GM19023 (cell line): Measurements from ENCODE around the gene CLASP2.

Experiments used
- ATAC-seq: cut with Tn5 transposase; IDR thresholded peaks from one replicate; pipeline ENCODE4 v1.9.1; 2021; ENCODE audit warnings: mild to moderate bottlenecking, moderate library complexity; ENCODE audit not compliant: unreplicated experiment

The CLASP2 gene

DNA sequence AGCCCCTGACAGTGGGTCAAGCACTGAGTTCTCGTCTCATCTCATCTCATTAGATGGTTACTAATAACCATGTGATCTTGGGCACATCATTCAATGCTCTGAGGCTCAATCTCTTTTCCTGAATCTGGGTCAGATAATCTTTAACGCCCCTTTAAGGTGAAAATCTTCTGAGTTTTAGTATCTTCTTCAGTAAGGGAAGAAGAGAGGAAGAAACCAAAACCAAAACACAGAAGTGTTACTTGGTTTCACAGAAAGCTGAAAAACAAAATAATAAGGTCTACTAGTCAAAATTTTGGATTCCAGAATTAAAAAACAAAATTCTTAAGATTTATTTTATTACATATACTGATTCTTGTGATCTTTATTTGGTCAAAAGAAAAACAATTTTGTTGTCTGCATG lies 78.2 kb downstream of the CLASP2 start:
- no peak for ATAC-seq

DNA sequence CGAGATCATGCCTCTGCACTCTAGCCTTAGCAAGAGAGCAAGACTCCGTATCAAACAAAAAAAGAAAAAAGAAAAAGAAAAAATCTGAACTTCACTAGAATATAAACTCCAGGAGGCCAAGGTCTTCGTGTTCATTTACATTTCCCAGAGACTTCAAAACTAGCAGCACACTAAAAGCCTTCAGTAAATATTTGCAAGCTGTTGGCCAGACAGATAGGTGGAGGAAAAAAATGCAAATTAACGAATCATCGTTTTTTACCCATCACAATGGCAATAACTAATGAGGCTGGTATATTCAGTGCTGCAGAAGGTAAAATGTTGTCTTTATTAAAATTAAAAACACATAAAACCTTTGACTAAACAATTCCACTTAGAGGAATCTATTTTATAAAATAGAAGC lies 80.6 kb downstream of the CLASP2 start:
- no peak for ATAC-seq

DNA sequence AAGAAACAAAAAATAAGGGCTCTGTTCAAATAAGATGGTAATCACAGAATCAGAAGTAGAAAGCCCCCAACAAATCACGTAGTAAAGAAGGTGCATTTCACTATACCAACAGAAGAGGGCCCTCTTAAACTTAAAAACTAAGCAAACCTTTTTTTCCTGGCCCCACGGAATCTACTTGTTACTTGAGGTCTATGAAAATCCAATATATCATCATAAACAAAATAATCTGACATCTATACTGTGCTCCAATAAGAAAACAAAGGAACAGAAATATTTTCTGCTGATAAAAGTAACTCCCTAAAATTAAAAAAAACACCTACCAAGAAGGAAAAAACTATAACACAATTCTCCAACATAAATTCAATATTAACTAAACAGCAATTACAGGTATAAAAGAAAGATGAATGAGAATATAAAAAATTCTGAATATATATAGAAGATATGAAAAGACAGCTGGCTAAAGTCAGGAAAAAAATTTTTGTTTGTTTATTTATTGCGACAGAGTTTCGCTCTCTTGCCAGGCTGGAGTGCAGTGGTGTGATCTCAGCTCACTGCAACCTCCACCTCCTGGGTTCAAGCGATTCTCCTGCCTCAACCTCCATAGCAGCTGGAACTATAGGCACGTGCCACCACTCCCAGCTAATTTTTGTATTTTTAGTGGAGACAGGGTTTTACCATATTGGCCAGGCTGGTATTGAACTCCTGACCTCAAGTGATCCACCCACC lies 81.8 kb downstream of the CLASP2 start:
- no peak for ATAC-seq

DNA sequence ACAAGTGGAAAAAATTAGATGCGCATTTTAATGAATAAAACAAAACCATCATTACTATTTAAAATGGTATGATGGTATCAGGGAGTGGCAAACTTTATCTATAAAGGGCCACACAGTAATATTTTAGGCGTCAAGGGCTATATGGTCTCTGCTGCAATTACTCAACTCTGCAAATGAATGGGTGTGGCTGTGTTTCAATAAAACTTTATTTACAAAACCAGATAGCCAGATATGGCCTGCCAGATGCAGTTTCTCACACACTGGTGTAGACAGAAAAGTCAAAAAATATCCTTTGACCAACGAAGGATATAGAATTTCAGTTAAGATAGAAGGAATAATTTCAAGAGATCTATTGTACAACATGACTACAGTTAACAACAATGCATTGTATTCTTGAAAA lies 83.8 kb downstream of the CLASP2 start:
- no peak for ATAC-seq

DNA sequence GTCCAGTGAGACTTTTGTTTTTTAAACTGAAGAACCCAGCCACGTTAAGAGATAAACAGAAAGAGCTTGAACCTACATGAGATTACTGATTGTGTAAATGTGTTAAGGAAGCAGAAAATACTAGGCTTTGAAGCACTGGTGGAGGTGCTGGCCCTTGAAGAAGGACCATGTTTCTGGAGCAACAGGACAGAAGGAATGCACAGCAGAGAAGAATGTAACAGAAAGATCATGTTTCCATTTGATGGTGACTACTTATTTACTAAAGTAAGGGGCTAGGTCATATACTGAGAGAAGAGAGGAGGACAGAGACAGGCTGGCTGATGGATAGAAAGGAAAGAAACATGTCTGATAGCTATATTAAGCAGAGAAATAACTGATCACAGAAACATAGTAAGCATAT lies 88.8 kb downstream of the CLASP2 start:
- no peak for ATAC-seq

DNA sequence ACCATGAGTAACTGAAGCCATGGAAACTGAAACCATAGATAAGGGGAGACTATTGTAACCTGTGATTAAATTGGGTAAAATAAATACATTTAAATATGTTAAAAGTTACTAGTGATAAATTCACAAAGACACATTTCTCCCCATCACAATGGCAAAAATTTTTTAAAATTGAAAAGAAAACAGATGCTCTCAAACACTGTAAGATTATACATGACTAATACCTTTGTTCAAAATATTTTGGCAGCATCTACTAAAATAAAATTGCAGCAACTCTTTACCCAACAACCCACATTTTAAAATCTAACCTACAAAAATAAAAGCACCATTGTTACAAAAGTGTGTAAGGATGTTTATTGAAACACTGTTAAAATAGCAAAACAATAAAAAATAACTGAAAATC lies 93.3 kb downstream of the CLASP2 start:
- ATAC-seq = no peak

DNA sequence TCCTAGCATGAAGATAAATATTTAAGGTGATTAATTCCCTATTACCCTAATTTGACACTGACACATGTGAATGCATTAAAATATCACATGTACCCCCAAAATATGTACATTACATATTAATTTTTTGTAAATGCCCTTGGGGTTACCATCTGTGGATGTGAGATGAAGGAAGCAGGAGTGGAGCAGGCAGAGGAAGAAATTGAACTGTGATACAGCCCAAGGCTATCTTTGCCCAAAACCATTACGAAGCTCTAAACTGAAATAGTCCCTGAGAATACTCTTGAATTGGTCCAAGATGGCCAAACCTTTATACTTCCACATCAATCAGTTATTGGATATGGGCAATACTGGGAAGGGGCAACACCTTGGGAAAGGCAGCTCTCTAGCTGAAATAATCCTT lies 105.0 kb downstream of the CLASP2 start:
- no peak for ATAC-seq

DNA sequence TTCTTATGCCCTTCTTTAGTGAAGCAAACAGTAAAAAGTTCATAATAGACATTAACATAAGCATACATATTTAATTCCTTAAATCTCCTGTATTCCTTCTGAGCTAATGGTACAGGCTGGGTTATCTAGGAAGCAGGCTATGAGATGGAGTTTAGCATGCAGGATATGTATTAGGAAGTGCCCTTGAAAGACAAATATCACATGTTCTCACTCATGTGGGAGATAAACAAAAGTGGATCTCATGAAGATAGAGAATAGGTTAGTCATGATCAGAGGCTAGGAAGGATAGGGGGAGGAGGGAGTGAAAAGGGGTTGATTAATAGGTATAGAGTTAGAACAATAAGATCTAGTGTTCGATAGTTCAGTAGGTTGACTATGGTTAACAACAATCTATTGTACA lies 105.4 kb downstream of the CLASP2 start:
- ATAC-seq = no peak

DNA sequence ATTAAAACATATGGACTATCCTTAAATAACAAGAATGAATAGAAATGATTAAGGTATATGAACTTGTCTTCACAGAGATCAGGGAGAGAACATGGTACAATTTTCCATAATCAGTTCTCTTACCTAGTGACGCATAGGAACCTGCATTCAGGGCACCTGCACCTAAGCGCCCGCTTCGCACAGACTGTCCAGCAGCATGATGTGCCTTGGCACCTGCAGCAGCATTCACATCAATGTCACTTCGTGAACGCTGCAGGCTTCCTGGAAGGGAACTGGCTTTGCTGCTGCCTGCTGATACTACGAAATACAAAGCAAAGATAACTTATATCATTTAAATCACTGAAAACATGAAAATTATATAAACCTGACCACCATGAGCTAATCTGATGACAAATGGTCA lies 115.2 kb downstream of the CLASP2 start:
- no peak for ATAC-seq

DNA sequence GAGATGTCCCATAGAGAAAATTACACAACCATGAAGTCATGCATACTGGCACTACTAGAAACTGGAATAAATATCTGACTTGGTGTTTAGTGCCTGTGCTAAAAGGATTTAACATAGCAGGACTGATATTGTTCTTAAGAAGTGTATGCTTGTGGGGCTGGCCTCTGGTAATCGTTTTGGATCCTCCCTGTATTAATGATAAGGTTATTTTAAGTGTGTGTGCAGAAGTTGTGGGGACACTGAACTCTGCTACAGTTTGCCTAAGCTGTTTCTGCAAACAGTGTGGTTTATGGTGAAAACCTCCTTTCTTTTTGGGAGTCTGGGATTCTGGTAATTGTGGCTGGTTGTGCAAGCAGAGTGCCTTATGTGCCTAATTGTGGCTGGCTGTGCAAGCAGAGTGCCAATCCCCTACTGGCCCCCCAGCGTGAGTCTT lies 120.8 kb downstream of the CLASP2 start:
- ATAC-seq = no peak

DNA sequence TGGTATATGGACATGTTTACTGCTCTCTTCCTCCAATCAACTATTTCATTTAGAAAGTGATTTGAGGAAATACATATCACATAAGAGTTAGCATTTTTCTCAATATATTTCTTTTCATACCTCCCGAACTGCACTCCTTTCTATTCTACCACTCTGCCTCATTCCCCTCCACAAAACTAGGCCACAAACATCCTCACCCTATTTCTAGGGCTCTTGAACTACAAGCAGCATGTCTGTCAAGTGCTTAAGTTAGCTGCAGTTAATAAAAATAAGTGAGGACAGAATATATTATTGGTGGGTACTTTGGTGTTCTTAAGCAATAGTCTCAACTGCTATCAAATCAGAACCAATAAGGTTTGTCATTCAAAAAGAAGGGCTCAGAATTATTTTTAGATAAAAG lies 125.1 kb downstream of the CLASP2 start:
- ATAC-seq = no peak

DNA sequence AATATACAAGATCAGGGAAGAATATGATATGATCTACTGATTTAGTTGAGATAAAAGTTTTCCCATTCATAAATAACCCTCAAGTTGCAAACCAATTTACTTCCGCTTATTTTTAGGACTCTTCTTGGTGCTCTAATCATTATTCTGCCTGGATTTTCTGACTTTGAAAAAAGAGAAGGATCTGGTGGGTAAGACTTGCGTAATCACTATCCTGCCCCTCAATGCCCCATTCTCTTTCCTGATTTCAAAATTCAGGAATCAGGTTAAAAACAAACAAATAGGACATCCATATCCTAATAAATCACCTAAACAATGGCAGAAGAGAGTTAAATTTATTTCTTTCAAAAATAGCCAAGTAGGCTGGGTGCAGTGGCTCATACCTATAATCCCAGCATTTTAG lies 127.5 kb downstream of the CLASP2 start:
- no peak for ATAC-seq

DNA sequence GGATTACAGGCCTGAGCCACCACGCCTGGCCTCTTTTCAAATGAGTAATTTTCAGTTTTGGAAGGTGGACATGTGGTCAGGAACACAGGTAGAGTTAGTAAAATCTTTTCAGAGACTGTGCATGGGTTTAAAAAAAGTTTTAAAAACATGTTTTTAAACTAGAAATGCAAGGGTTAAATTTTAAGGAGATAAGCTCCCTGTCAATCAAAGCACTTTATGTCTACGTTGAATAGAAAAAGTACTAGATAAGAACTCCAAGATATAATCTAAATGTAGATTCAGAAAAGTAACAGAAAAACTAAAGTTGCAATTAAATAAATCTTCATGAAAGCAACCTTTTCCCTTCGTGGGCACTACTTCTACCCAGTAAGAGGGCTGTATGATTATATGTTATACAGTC lies 131.7 kb downstream of the CLASP2 start:
- ATAC-seq = no peak

DNA sequence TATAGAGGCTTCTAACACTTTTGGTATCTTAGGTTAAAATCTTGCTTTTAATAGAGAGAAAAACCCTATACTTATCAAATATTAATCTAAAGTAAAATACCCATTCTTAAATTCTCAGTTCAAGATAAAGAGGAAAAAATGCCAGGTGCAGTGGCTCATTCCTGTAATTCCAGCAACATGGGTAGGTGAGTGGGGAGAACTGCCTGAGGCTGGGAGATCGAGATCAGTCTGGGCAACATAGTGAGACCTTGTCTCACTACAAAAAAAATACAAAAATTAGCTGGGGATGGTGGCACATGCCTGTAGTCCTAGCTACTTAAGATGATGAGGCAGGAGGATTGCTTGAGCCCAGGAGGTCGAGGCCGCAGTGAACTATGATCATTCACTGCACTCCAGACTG lies 135.8 kb downstream of the CLASP2 start:
- ATAC-seq = no peak

DNA sequence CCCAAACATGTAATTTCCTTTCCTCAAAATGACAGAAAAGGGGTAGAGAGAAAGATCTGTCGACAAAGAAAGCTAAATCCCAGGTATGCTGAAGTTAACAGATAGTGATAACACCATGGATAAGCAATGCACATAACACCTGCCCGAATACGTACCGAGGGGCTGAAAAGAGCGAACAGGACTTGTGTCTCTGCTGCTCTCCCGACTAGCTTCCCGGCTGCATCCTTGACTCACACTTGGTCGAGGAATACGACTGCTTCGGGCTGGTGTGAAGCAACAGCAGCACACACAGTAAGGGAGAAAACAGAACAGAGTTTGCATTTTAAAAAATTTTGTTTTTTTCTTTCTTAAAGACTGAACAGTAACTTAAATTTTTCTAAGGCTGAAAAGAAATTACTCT lies 136.4 kb downstream of the CLASP2 start:
- ATAC-seq = no peak

DNA sequence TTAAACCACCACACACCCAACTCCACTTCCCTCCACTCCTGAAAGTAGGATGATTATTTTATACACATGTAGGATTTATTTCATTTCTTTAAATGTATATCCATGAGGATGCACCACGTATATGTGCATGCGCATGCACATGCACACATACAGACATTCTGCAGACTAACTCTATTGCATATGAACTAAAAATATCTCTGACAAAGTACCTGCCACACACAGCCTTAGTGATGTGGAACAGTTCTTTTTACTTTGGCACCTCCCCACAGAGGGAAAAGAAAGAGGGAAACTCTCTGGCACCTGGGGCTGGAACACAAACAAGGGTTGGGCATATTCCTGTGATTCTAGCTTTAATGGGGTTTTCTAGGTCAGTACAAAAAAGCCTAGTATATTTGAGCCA lies 138.2 kb downstream of the CLASP2 start:
- ATAC-seq = no peak

DNA sequence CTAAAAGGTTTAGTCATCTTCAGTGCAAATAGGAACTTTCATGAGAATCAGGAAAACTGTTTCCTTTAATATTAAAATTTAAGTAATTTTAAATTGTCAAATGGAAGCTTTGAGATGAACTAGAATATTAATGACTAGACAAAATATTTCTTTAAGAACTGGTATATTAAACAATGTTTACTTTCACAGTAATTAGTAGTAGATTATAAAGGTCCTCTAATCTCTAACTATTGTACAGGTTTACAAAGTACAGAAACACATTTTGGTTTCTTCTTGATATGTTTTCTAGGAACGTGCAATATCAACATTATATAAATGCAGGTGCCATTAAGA lies 138.9 kb downstream of the CLASP2 start:
- ATAC-seq = no peak

DNA sequence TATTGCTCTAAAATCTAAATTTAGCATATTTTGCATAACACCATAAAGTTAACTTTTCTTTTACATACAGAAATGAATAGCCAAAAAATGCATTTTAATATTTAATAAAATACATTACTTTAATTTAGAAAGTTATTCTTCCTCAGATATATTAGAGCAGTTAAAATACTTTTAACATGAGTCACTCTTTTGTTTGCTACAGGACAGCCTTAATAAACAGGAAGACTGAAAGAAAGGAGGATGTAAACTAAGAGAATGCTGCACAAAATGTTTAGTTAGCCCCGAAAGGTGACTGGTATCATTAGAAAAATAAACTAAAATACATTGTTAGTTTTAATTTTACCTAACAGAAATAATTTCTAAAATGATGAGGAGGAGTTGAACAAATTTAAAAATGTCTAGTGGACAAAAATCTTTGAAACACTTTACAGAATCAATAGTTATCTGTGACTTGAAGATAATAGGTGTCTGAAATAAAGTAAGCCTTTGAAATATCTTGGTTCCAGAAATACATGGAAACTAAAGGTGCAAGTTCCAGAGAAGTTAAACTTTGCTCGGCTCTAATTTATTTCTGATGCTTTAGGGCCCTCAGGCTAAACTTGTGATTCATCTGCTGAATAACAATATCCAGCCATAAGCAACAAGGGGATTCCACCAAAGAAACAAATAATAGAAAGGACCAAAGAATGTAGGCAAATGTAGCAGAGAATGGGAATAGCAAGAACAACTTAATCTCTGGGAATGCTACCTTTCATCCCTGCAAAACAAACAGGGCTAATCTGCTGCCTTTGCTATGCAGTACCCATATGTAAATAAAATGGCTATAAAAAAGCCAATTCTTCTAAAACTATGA lies 139.5 kb downstream of the CLASP2 start:
- no peak for ATAC-seq

DNA sequence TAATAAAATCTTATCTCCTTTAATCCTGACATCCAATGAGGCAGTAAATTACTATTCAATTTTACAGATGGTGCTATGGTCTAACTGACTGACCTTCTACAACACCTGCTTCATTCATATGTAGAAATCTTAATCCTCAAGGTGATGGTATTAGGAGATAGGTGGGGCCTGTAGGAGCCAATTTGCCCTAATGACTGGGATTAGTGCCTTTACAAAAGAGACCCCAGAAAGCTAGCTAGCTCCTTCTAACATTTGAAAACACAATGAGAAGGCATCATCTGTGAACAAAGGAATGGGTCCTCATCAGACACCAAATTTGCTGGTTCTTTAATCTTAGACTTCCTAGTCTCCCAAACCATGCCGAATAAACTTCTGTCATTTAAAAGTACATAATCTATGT lies 140.5 kb downstream of the CLASP2 start:
- ATAC-seq = no peak

DNA sequence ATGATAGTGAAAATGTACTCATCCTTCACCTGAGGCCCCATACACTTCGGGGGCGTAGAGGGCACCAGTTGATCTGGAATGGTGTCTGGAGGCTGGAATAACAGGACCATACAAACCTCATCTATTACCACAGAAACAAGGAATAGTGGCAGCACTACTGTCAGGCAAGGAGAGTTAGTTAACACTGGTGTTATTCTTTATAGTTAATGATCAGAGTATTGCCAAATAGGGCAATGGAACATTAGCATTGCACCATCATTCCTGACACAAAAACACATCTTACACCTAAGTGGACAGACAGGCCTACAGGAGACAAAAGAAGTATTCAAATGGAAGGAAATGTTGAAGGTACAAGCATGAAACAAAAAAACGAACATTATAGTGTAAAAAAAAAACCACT lies 140.9 kb downstream of the CLASP2 start:
- no peak for ATAC-seq

DNA sequence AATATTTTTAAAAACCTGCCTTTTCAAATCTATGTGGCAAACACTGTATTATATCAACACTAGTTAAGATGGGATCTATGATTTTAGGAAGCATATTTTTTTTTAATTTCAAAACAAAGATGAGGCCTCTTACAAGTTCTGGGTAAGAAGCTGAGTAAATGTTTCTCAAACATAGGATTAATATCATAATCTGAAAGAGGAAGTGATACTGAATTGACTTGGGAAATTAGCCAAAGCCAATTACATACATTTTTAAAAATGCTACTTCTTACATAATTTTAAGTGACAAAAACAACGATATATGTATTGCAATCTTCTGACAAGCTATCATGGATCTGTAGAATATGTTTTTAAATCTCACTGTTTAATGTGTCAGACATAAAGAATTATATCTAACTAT lies 142.7 kb downstream of the CLASP2 start:
- ATAC-seq = no peak

DNA sequence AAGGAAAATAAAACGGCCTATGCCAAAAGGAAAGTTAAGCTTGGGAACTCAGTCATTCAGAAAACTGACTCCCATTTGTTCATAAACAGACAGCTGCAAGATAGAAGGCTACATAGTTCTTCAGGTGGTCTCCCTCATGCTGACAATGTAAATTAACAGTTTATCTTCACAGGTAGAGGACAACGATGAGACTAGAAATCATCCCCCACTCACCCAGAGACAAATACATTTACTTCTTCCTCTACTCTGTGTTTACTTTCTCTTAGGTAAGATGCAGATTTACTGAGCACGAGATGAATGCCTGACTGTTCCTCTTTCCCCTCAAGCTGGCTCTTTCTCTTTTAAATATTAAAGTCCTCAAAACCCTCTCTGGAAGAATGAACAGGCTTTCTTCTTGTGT lies 160.2 kb downstream of the CLASP2 start:
- ATAC-seq = no peak

DNA sequence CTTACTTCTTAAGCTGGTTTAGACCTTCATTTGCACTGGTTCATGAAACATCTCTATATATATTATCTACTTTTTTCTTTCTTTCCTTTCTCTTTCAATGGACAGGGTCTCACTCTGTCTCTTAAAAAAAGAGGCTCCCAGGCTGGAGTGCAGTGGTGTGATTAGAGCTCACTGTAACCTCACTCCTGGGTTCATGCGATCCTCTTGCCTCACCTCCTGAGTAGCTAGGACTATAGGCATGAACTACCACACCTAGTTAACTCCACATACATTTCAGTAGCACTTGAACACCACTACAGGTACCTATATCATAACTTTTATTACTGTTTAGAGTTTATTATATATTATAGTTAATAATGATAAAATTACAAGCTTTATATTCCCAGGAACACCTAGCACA lies 160.8 kb downstream of the CLASP2 start:
- ATAC-seq = no peak
